Left ventricle myocardium inferior (tissue), 1 donor: ENCODE measurements around the gene HMCES. TPM values are rescaled to one million over a fixed set of nuclear protein-coding genes. Genes with fewer than 3 reads are reported as not detected.

ENCODE experiments used
- DNase-seq: peaks from one replicate; pipeline ENCODE4 v3.0.0-alpha.2; 2020
- H3K27ac ChIP-seq: fragments of 200-600 bp; replicated peaks from 2 replicates; pipeline ENCODE4 v1.8.0; 2021
- H3K27me3 ChIP-seq: fragments of 200-600 bp; 2 replicates; pipeline ENCODE4 v1.8.0; 2021; ENCODE audit warnings: low read depth
- H3K36me3 ChIP-seq: fragments of 200-600 bp; 2 replicates; pipeline ENCODE4 v1.8.0; 2021
- H3K4me1 ChIP-seq: fragments of 200-600 bp; 2 replicates; pipeline ENCODE4 v1.8.0; 2021
- H3K4me3 ChIP-seq: fragments of 200-600 bp; 2 replicates; pipeline ENCODE4 v1.8.0; 2021; ENCODE audit warnings: mild to moderate bottlenecking, moderate library complexity
- H3K9me3 ChIP-seq: fragments of 200-600 bp; replicated peaks from 2 replicates; pipeline ENCODE4 v1.8.0; 2021
- intact Hi-C: fragments of 100-400 bp; cut with micrococcal nuclease; formaldehyde crosslinking; loops from one replicate; pipeline ENCODE4 v1.11.0; 2022
- long read RNA-seq: library from polyadenylated mRNA; unstranded; transcript quantifications from one replicate; pipeline ENCODE4 v2.0.0, GENCODE V29; 2021
- total RNA-seq: library from RNA; stranded (reverse); fragmentation: NEBNext Ultra II Directional; extraction: Animal tissue kit (Norgen Biotek cat#: 25700); gene quantifications from one replicate; pipeline ENCODE4 v1.2.1, GENCODE V29; 2021
- TF ChIP-seq, protein P1 (sequence below): fragments of 200-600 bp; IDR thresholded peaks from 2 replicates; pipeline ENCODE4 v1.8.0; 2021; ENCODE audit warnings: antibody characterized with exemption, mild to moderate bottlenecking, borderline replicate concordance
- donor health status: DM: no; HTN: yes; CAD: no; lungs with severe emphysema.

Gene HMCES, protein sequence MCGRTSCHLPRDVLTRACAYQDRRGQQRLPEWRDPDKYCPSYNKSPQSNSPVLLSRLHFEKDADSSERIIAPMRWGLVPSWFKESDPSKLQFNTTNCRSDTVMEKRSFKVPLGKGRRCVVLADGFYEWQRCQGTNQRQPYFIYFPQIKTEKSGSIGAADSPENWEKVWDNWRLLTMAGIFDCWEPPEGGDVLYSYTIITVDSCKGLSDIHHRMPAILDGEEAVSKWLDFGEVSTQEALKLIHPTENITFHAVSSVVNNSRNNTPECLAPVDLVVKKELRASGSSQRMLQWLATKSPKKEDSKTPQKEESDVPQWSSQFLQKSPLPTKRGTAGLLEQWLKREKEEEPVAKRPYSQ
- total RNA-seq, result 38.5 TPM
- long read RNA-seq, transcript HMCES-201 (7 exons, 2,515 nt), result major isoform, 36 of 58 reads
- long read RNA-seq, transcript HMCES-204 (7 exons, 1,952 nt), result minor isoform, 13 of 58 reads
- long read RNA-seq, partial matches to known transcripts, result 0 of 58 reads
- long read RNA-seq, other reads (novel, unspliced or antisense), result 5 of 58 reads

DNA sequence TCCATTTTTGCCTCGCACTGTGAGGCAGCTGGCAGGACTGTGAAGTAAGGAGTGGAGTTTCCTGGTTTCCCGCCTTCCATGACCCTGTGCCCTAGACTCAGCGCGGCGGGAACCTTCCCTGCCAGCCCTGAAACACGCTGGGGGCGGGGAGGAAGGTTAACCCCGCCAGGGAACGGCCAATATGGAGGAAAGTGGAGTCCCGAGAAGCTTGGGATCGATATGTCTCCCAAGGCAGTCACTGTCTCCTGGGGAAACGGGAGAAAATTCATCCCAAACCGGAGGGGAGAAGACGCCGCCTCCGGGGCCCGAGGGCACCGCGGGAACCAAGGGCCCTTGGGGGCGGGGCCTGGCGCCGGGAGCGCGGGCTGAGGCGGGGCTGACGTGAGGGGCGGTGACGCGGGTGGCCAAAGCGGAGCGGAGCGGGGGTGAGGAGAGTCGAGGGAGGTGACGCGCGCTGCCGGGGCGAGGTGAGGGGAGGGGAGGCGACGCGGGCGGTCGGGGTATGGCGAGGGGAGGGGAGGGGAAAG, at the start of gene HMCES:
Gene HMCES (plus strand): TSS at position 432 of the 527 bp plus-strand sequence. CDS start 863 bp downstream, outside the sequence.
- TF ChIP-seq, protein P1, sequence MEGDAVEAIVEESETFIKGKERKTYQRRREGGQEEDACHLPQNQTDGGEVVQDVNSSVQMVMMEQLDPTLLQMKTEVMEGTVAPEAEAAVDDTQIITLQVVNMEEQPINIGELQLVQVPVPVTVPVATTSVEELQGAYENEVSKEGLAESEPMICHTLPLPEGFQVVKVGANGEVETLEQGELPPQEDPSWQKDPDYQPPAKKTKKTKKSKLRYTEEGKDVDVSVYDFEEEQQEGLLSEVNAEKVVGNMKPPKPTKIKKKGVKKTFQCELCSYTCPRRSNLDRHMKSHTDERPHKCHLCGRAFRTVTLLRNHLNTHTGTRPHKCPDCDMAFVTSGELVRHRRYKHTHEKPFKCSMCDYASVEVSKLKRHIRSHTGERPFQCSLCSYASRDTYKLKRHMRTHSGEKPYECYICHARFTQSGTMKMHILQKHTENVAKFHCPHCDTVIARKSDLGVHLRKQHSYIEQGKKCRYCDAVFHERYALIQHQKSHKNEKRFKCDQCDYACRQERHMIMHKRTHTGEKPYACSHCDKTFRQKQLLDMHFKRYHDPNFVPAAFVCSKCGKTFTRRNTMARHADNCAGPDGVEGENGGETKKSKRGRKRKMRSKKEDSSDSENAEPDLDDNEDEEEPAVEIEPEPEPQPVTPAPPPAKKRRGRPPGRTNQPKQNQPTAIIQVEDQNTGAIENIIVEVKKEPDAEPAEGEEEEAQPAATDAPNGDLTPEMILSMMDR, result no peak
- intact Hi-C loops, result no loop called here
- DNase-seq, result peak; percentile 95
- H3K27ac ChIP-seq, result peak within 1 kb of the TSS; percentile 97
- peaks cover 56% of the 10 kb centered on the region for H3K4me1 ChIP-seq
- no peaks in the 10 kb centered on the region for H3K9me3 ChIP-seq
- no peaks in the 10 kb centered on the region for H3K27me3 ChIP-seq
- peaks cover 43% of the 10 kb centered on the region for H3K36me3 ChIP-seq
- peak within 1 kb of the TSS; percentile 97 for H3K4me3 ChIP-seq

DNA sequence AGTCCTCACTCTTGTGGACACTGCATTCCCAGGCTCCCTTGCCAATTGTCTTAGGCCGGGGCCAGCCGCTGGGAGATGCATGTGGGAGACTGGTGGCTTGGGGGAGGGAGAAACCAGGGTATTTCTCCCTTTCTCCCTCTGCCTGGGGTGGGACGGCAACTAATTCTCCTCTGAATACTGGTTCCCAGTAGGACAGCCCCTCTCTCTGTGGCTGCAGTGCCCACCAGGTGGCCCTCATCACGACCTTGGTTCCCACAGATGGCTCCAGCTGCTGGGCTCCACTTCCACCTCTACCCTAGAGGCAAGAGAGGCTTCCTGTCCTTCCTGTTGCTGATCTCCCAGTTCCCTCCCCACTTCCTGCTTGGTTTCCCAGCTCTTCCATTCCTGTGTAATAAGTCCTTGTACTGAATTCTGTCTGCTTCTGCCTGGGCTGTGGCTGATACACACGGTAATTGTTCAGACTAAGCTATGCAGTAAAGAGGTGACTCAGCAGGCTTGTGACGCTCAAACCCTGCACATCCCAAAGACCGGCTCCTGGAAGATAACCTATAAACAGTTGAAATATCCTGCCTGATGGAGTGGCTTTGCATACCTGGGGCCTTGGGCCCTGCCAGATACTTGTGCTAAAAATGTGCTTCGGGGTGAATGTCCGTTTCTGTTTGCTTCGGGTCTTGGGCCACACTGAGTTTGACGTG, 49.6 kb upstream of the HMCES start:
- Histone ChIP-seq H3K27ac (peak overlapping the region; percentile 93), H3K4me3 (no peak overlapping the region), H3K9me3 (no peaks in the 10 kb centered on the region), H3K27me3 (no peaks in the 10 kb centered on the region), H3K4me1 (peaks cover 58% of the 10 kb centered on the region), H3K36me3 (no peaks in the 10 kb centered on the region)
- TF ChIP-seq, protein P1, result peak; percentile 25
- intact Hi-C loops, result no loop called here
- DNase-seq, result peak; percentile 33

DNA sequence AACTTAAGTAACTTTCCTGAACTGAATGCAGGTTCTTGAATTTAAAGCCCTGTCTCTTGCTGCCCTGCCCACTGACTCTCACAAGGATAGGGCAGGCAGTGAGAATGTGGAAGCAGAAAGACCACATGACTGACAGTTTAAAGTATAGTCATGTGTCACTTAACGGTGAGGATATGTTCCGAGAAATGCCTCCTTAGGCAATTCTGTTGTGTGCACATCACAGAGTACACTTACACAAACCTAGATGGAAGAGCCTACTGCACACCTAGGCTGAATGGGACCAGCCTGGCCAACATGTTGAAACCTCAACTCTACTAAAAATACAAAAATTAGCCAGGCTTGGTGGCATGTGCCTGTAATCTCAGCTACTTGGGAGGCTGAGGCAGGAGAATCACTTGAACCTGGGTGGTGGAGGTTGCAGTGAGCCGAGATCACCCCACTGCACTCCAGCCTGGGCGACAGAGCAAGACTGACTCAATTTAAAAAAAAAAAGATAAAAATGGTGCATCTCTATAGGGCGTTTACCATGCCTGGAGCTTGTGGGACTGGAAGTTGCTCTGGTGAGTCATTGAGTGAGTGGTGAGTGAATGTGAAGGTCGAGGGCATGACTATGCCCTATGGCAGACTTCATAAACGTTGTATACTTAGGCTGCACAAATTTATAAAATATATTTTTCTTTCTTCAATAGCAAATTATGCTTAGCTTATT, 48.2 kb upstream of the HMCES start:
- intact Hi-C loops, result no loop called here
- TF ChIP-seq, protein P1, result no peak
- Histone ChIP-seq H3K4me3 (no peak overlapping the region), H3K36me3 (no peaks in the 10 kb centered on the region), H3K4me1 (peaks cover 45% of the 10 kb centered on the region), H3K27ac (peak overlapping the region; percentile 39), H3K9me3 (no peaks in the 10 kb centered on the region), H3K27me3 (no peaks in the 10 kb centered on the region)
- DNase-seq, result no peak

DNA sequence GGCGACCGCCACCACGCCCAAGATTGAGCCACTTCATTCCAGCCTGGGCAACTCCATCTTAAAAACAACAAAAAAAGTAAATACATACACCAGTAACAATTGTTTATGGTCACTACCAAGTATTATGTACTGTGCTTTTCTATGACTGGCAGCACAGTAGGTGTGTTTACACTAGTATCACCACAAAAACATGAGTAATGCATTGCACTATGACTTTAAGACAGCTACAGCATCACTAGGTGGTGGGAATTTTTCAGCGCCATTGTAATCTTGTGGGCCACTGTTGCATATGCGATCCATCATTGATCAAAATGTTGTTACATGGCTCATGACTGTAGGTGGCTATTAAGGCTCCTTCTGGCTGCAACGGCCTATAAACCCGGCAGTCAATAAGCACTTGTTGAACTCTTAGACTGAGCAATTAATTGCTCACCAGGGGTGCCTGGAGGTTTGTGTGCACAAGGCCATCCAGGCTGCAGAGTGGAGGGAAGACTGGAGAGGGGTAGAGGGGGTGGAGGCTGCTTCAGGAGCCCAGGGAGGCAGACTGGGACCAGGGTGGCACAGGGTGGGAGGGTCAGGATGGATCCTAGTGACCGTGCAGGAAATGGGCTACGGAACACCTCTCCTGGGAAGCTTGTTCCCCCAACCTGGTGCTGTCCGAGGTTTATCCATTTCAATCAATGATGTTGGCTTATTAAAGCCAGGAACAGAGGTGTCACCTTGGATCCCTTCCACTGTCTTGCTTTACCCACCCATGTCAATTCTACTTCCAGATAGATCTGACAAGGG, 47.1 kb upstream of the HMCES start:
- Histone ChIP-seq H3K27ac (peak overlapping the region; percentile 39), H3K4me3 (no peak overlapping the region)
- intact Hi-C loops, result no loop called here

More for the DNA sequence above, 47.1 kb upstream of the HMCES start:
- TF ChIP-seq, protein P1, result no peak
- H3K4me1 ChIP-seq, result peaks cover 35% of the 10 kb centered on the region
- H3K9me3 ChIP-seq, result no peaks in the 10 kb centered on the region
- no peak for DNase-seq
- no peaks in the 10 kb centered on the region for H3K36me3 ChIP-seq
- no peaks in the 10 kb centered on the region for H3K27me3 ChIP-seq
